BLaER1 treated with 17β-estradiol and CSF1 and Interleukin-3, amounts not matched to agents 10 nM and 100 nM (cell line): Measurements from ENCODE around the gene DIP2C.
A peak's percentile ranks its signal among the peaks of the same experiment; 100 is the strongest.

Source experiments
- H3K27ac ChIP-seq, 11 experiments: shearing (Covaris generic); formaldehyde crosslinking; 2 replicates each; pipeline ENCODE4 v1.8.1; 2022
- H3K27me3 ChIP-seq, 11 experiments: shearing (Covaris generic); formaldehyde crosslinking; 2 replicates each; pipeline ENCODE4 v1.8.1; 2022
- H3K36me3 ChIP-seq, 11 experiments: shearing (Covaris generic); formaldehyde crosslinking; 2 replicates each; pipeline ENCODE4 v1.8.1; 2022
- H3K4me1 ChIP-seq, 10 experiments: shearing (Covaris generic); formaldehyde crosslinking; 2 replicates each; pipeline ENCODE4 v1.8.1; 2022
- H3K4me2 ChIP-seq, 11 experiments: shearing (Covaris generic); formaldehyde crosslinking; 2 replicates each; pipeline ENCODE4 v1.8.1; 2022
- H3K4me3 ChIP-seq, 10 experiments: shearing (Covaris generic); formaldehyde crosslinking; 2 replicates each; pipeline ENCODE4 v1.8.1; 2022
- H3K9ac ChIP-seq, 11 experiments: shearing (Covaris generic); formaldehyde crosslinking; 2 replicates each; pipeline ENCODE4 v1.8.1; 2022
- H3K9me3 ChIP-seq, 11 experiments: shearing (Covaris generic); formaldehyde crosslinking; replicated peaks in 1 of 11; 2 replicates each; pipeline ENCODE4 v1.8.1; 2022
- H4K20me1 ChIP-seq, 11 experiments: shearing (Covaris generic); formaldehyde crosslinking; 2 replicates each; pipeline ENCODE4 v1.8.1; 2022
- Cebpa-rat ChIP-seq, 11 experiments: shearing (Covaris generic); IDR thresholded peaks; 2 replicates each; pipeline ENCODE4 v1.8.1; 2022

Gene DIP2C

DNA sequence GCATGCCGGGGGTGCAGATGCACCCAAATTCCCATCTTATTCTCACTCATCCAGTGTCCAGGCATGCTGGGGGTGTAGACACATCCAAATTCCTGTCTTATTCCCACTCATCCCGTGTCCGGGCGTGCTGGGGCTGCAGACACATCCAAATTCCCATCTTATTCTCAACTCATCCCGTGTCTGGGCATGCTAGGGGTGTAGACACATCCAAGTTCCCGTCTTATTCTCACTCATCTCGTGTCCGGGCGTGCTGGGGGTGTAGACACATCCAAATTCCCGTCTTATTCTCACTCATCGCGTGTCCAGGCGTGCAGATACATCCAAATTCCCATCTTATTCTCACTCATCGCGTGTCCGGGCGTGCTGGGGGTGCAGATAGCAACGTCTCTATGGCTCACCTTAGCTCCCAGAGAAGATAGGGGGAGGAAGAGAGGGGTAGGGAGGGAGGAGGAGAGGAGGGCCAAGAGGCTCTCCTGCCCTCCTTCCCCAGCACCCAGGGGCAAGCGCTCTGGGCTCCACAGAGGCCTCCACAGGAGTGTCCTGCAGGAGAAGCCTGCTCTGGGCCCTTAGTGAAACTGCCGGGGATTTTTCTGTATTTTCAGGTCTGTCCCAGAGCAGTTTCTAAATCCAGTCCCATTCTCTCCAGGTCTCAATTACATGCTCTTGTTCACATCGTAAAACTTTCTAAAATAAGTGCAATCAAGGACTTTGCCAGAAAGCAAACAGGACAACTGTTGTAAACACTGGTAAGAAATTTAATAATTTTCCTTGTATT, 210.8 kb downstream of the DIP2C start:
- H3K4me2 ChIP-seq: no peak overlapping the region
- no peaks in the 10 kb centered on the region for H3K9me3 ChIP-seq
- H3K36me3 ChIP-seq: peaks cover 0 to 17% (median 0%) of the 10 kb centered on the region in 11 experiments; a peak in 5 of 22 replicates
- H4K20me1 ChIP-seq: peaks cover 0 to 55% (median 0%) of the 10 kb centered on the region in 11 experiments; a peak in 9 of 22 replicates
- H3K4me3 ChIP-seq: no peak overlapping the region
- peaks cover 13 to 52% (median 30%) of the 10 kb centered on the region in 10 experiments; a peak in 19 of 20 replicates for H3K4me1 ChIP-seq
- no peak overlapping the region for H3K27ac ChIP-seq
- no peak overlapping the region for H3K9ac ChIP-seq
- peaks cover 0 to 21% (median 0%) of the 10 kb centered on the region in 11 experiments; a peak in 5 of 22 replicates for H3K27me3 ChIP-seq
- TF ChIP-seq Cebpa-rat (IDR thresholded peaks at IDR 0.05): no peak

DNA sequence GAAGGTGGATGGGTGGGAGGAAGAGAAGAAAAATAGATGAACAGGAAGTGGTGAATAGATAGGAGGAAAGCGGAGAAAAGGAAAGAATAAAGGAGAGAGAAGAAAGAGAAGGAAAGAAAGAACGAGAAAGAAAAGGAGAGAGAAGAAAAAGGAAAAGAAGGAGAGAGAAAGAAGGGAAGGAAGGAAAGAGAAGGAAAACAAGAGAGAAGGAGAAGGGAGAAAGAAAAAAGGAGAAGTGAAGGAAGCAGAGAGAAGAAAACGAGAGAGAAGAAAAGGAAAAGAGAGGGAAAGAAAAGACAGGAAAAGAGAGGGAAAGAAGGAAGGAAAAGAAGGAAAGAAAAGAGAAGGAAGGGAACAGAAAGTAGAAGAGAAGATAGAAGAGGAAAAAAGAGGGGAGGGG, 211.8 kb downstream of the DIP2C start:
- no peak overlapping the region for H3K9ac ChIP-seq
- H3K4me2 ChIP-seq: no peak overlapping the region
- H3K27me3 ChIP-seq: peaks cover 0 to 21% (median 0%) of the 10 kb centered on the region in 11 experiments; a peak in 5 of 22 replicates
- no peak overlapping the region for H3K27ac ChIP-seq
- H3K4me3 ChIP-seq: no peak overlapping the region
- peaks cover 13 to 44% (median 28%) of the 10 kb centered on the region in 10 experiments; a peak in 19 of 20 replicates for H3K4me1 ChIP-seq
- H3K9me3 ChIP-seq: no peaks in the 10 kb centered on the region
- peaks cover 0 to 46% (median 0%) of the 10 kb centered on the region in 11 experiments; a peak in 9 of 22 replicates for H4K20me1 ChIP-seq
- peaks cover 0 to 13% (median 0%) of the 10 kb centered on the region in 11 experiments; a peak in 6 of 22 replicates for H3K36me3 ChIP-seq
- TF ChIP-seq Cebpa-rat (IDR thresholded peaks at IDR 0.05): no peak

DNA sequence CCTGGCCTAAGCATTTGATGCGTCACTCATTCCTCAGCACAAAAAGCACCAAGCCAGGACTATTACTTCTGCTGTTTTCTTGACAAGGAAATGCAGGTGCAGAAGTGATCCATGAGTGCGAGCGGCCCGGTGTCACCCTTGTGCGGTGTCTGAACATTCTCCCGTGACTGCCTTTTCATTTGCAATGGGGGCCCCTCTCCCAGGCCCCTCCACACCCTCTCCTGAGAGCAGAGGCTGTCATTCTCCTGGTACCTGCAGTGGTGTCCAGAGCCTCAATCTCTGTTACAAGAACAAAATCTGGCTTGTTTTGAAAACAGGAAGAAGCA, 213.1 kb downstream of the DIP2C start:
- Histone ChIP-seq H3K4me2 (peak overlapping the region; percentile 28 to 82 (median 66); a peak in 19 of 22 replicates), H3K36me3 (peaks cover 0 to 13% (median 0%) of the 10 kb centered on the region in 11 experiments; a peak in 10 of 22 replicates), H4K20me1 (peaks cover 0 to 39% (median 0%) of the 10 kb centered on the region in 11 experiments; a peak in 8 of 22 replicates), H3K27me3 (peaks cover 0 to 21% (median 0%) of the 10 kb centered on the region in 11 experiments; a peak in 5 of 22 replicates), H3K9me3 (no peaks in the 10 kb centered on the region), H3K9ac (no peak overlapping the region), H3K27ac (no peak overlapping the region), H3K4me3 (no peak overlapping the region), H3K4me1 (peaks cover 13 to 32% (median 26%) of the 10 kb centered on the region in 10 experiments; a peak in 19 of 20 replicates)
- no peak for TF ChIP-seq Cebpa-rat (IDR thresholded peaks at IDR 0.05)

DNA sequence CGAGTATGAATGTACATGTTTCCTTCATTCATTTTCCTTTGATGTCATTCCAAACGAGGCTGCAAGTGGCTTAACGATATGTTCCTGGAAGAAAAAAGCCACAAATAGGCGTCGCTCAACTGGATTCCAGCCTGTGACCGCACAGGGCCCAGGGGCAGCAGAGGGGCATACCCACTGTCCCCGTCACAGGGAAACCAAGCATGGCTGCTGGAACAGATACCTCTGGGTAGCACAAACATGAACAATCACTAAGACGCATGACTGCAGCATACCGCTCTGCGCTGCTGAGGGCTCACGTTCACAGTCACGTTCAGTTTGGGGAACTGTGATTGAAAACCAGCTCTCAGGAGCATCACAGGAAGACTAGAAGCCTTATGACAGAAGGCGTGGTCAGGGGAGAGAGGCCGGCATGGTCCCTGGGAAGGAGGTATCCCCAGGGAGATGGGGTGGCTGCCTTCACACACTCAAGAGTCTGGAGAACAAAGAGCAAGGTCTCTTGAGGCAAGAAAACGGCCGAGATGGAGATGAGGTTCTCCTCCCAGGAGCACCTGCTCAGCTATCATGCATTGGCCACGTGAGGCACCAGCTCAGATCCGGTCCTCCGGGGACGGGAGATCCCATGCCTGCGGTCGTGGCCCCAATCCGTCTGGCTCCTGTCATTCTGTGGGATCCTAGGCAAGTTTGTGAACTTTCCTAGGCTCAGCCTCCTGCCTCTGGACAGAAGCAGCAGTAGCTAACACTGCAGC, 213.6 kb downstream of the DIP2C start:
- H3K4me2 ChIP-seq: peak overlapping the region; percentile 28 to 82 (median 66); a peak in 21 of 22 replicates
- peaks cover 12 to 27% (median 21%) of the 10 kb centered on the region in 10 experiments; a peak in 19 of 20 replicates for H3K4me1 ChIP-seq
- peaks cover 0 to 19% (median 5%) of the 10 kb centered on the region in 11 experiments; a peak in 13 of 22 replicates for H3K36me3 ChIP-seq
- no peaks in the 10 kb centered on the region for H3K9me3 ChIP-seq
- H4K20me1 ChIP-seq: peaks cover 0 to 34% (median 0%) of the 10 kb centered on the region in 11 experiments; a peak in 8 of 22 replicates
- no peak overlapping the region; a peak in 1 of 22 replicates for H3K9ac ChIP-seq
- no peak for TF ChIP-seq Cebpa-rat (IDR thresholded peaks at IDR 0.05)
- no peak overlapping the region for H3K4me3 ChIP-seq
- H3K27me3 ChIP-seq: peaks cover 0 to 21% (median 0%) of the 10 kb centered on the region in 11 experiments; a peak in 5 of 22 replicates
- no peak overlapping the region for H3K27ac ChIP-seq

DNA sequence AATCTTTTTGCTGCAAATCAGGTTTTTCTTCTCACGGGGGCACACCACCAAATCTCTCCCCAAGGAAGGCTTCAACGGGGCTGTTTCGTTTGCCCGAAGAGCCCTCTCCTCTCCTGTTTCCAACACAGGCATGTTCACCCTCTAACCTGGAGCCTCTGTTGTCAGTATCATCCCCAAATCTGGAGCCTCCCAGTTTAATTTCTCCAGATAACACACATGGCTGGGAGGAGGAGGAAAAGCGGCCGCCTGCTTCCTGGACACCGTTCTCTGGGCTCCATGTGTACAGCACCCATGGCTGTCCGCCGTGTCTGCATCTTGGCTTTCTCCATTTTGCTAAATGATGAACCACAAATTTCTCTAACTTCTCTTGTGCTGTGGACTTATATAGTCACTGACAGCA, 214.5 kb downstream of the DIP2C start:
- Histone ChIP-seq H4K20me1 (peaks cover 0 to 28% (median 0%) of the 10 kb centered on the region in 11 experiments; a peak in 8 of 22 replicates), H3K9ac (no peak overlapping the region), H3K4me2 (peak overlapping the region in 4 of 11 experiments; percentile 67 to 82 (median 72); a peak in 7 of 22 replicates), H3K36me3 (peaks cover 0 to 27% (median 13%) of the 10 kb centered on the region in 11 experiments; a peak in 13 of 22 replicates), H3K4me3 (no peak overlapping the region), H3K27me3 (peaks cover 0 to 21% (median 0%) of the 10 kb centered on the region in 11 experiments; a peak in 5 of 22 replicates), H3K27ac (no peak overlapping the region), H3K9me3 (no peaks in the 10 kb centered on the region), H3K4me1 (peaks cover 11 to 21% (median 16%) of the 10 kb centered on the region in 10 experiments; a peak in 19 of 20 replicates)
- TF ChIP-seq Cebpa-rat (IDR thresholded peaks at IDR 0.05): no peak

DNA sequence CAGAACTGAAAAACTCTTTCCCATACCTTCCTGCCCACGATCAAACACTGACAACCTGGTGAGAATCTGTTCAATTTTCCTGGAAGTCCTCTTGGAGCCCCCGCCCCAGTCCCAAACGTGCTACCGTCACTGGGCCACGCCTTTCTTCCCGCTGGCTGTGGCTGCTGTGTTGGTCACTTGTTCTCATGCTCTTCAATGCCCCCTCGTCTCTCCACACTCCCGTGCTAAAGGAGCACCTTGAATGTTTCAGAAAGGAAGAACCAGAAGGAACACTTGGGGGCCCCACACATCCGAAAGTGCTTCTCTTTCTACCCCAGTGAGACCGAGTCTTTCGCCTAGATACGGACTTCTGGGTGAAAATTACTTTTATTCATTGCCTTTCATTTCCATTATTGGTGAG, 215.1 kb downstream of the DIP2C start:
- Histone ChIP-seq H3K9ac (no peak overlapping the region), H3K4me2 (no peak overlapping the region; a peak in 1 of 22 replicates), H3K36me3 (peaks cover 0 to 33% (median 17%) of the 10 kb centered on the region in 11 experiments; a peak in 13 of 22 replicates), H3K27me3 (peaks cover 0 to 21% (median 0%) of the 10 kb centered on the region in 11 experiments; a peak in 5 of 22 replicates), H4K20me1 (peaks cover 0 to 25% (median 0%) of the 10 kb centered on the region in 11 experiments; a peak in 8 of 22 replicates), H3K9me3 (no peaks in the 10 kb centered on the region), H3K4me1 (peaks cover 11 to 21% (median 16%) of the 10 kb centered on the region in 10 experiments; a peak in 19 of 20 replicates), H3K27ac (no peak overlapping the region), H3K4me3 (no peak overlapping the region)
- TF ChIP-seq Cebpa-rat (IDR thresholded peaks at IDR 0.05): no peak

DNA sequence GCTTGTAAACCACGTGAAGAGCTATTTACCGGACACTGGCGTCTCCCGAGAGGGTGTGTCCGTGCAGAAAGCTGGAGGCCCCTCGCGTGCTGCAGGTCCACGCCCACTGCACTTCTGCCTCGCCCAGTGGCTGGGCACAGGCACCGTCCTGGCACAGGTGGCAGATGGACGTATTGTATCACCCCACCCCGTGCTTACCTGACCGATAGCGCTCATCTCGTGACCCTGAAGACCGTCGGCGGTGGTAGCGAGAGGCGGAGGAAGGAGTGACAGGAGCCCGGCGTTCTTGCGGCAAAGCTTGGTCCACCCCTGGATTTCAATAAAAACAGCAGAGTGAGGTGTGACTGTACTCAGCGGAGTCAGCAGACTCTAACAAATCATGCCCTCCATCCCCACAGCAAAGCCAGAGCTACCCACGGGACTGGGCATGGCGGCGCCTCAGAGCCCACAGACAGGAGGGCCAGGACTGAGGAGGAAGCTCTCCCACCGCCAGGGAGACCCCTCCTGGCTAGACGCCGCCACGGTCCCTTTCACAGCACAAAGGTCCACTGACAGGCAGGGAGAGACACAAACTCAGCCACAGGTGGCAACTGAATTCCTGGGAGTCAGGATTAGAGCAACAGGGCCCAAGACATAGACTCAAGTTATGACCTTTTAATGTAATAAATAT, 217.1 kb downstream of the DIP2C start:
- Histone ChIP-seq H3K27me3 (peaks cover 0 to 21% (median 0%) of the 10 kb centered on the region in 11 experiments; a peak in 5 of 22 replicates), H3K9me3 (peaks cover 0 to 5% (median 0%) of the 10 kb centered on the region in 11 experiments; a peak in 2 of 22 replicates), H3K27ac (no peak overlapping the region), H4K20me1 (peaks cover 0 to 24% (median 0%) of the 10 kb centered on the region in 11 experiments; a peak in 8 of 22 replicates), H3K4me3 (no peak overlapping the region), H3K4me2 (no peak overlapping the region), H3K36me3 (peaks cover 0 to 52% (median 21%) of the 10 kb centered on the region in 11 experiments; a peak in 13 of 22 replicates), H3K9ac (no peak overlapping the region), H3K4me1 (peaks cover 11 to 21% (median 16%) of the 10 kb centered on the region in 10 experiments; a peak in 19 of 20 replicates)
- no peak for TF ChIP-seq Cebpa-rat (IDR thresholded peaks at IDR 0.05)
